H4 (cell line): ENCODE data around the gene HCK. TPM values are rescaled to one million over a fixed set of nuclear protein-coding genes. Genes with fewer than 3 reads are reported as not detected.

ENCODE experiments used
- DNase-seq: peaks from one replicate; pipeline ENCODE4 v3.0.0-alpha.2; 2015; ENCODE audit warnings: low spot score
- total RNA-seq: library from RNA; depleted of rRNA; stranded (reverse); fragments of >200 nt; shearing (Covaris generic); gene quantifications from 2 replicates; pipeline ENCODE4 v1.2.3, GENCODE V29; 2014; rRNA removed

Gene HCK
- total RNA-seq, 1 experiment from 2014 or later = not detected

GRCh38 chr20:32127347-32127746 is 75.3 kb downstream of the HCK start:
- no peak for DNase-seq

- DNase-seq = no peak
Measured at GRCh38 chr20:32128167-32128566, 76.1 kb downstream of the HCK start.

GRCh38 chr20:32129863-32130262 is 77.8 kb downstream of the HCK start:
- no peak for DNase-seq

GRCh38 chr20:32130352-32130751 is 78.3 kb downstream of the HCK start:
- no peak for DNase-seq

GRCh38 chr20:32130965-32131364 is 78.9 kb downstream of the HCK start:
- no peak for DNase-seq

GRCh38 chr20:32132911-32133549 is 81.0 kb downstream of the HCK start:
- no peak for DNase-seq

GRCh38 chr20:32134026-32134425 is 82.0 kb downstream of the HCK start:
- no peak for DNase-seq

GRCh38 chr20:32135983-32136515 is 84.0 kb downstream of the HCK start:
- DNase-seq = no peak

GRCh38 chr20:32138921-32139320 is 86.9 kb downstream of the HCK start:
- DNase-seq = no peak

GRCh38 chr20:32139947-32140346 is 87.9 kb downstream of the HCK start:
- no peak for DNase-seq

- DNase-seq = no peak
Measured at GRCh38 chr20:32140603-32141002, 88.6 kb downstream of the HCK start.

GRCh38 chr20:32141465-32141980 is 89.5 kb downstream of the HCK start:
- no peak for DNase-seq

- no peak for DNase-seq
Measured at GRCh38 chr20:32142088-32142487, 90.0 kb downstream of the HCK start.

GRCh38 chr20:32142991-32143390 is 90.9 kb downstream of the HCK start:
- no peak for DNase-seq

GRCh38 chr20:32144898-32145662 is 93.0 kb downstream of the HCK start:
- DNase-seq = no peak

- no peak for DNase-seq
Measured at GRCh38 chr20:32149566-32150170, 97.6 kb downstream of the HCK start.

GRCh38 chr20:32150291-32150848 is 98.3 kb downstream of the HCK start:
- DNase-seq = no peak

Other genes starting within 250 kb of the HCK start
- 0.14 TPM in 1 of 2 replicates, not detected in the other for gene MYLK2, start 232.9 kb upstream of the HCK start, total RNA-seq
- gene FOXS1, start 206.6 kb upstream of the HCK start, total RNA-seq = 0.08 TPM in 1 of 2 replicates, not detected in the other
- gene DUSP15, start 181.7 kb upstream of the HCK start, total RNA-seq = 7.5 and 9.2 TPM in 2 replicates
- gene TTLL9, start 181.6 kb upstream of the HCK start, total RNA-seq = 0.27 TPM in 1 of 2 replicates, not detected in the other
- 4.4 and 6.2 TPM in 2 replicates for gene PDRG1, start 100.2 kb upstream of the HCK start, total RNA-seq
- gene XKR7, start 84.1 kb upstream of the HCK start, total RNA-seq = not detected in 2 replicates
- 0.04 TPM in 1 of 2 replicates, not detected in the other for gene CCM2L, start 41.8 kb upstream of the HCK start, total RNA-seq
- gene TM9SF4, start 57.5 kb downstream of the HCK start, total RNA-seq = 30.5 and 39.7 TPM in 2 replicates
- 2.9 and 3.7 TPM in 2 replicates for gene PLAGL2, start 155.5 kb downstream of the HCK start, total RNA-seq
- 51.5 and 51.6 TPM in 2 replicates for gene POFUT1, start 155.6 kb downstream of the HCK start, total RNA-seq
- gene KIF3B, start 225.4 kb downstream of the HCK start, total RNA-seq = 13.0 and 15.0 TPM in 2 replicates